ENCODE data around the gene KRT16. TPM values are rescaled to one million over a fixed set of nuclear protein-coding genes. Genes with fewer than 3 reads are reported as not detected.

The KRT16 gene
- total and polyA plus RNA-seq, 2 donors (not counting 1 experiment from before 2014, with no cell fraction given) = not detected

- intact Hi-C loops (cut with micrococcal nuclease) = no loop called here
- H3K79me2 ChIP-seq (ENCODE audit: control insufficient read depth, insufficient read depth, low read length) = no peaks in the 10 kb centered on the region
- H3K4me1 ChIP-seq (ENCODE audit: control insufficient read depth in 2 of 2, insufficient read depth in 2 of 2, low read length in 2 of 2) = no peaks in the 10 kb centered on the region
- Mint-ChIP-seq H3K4me1 (no peaks in the 10 kb centered on the region), H3K4me3 (no peak overlapping the region), H3K27me3 (peaks cover 17% of the 10 kb centered on the region), H3K9me3 (ENCODE audit: insufficient read depth) (no peaks in the 10 kb centered on the region), H3K27ac (no peak overlapping the region)
- ChIA-PET CTCF (no interaction called here), POLR2A (no interaction called here)
- no peaks in the 10 kb centered on the region for H4K20me1 ChIP-seq (ENCODE audit: control insufficient read depth, insufficient read depth, low read length, poor library complexity, severe bottlenecking)
- TF ChIP-seq CTCF (IDR thresholded peaks at IDR 0.05) = no peak
- TF ChIP-seq EZH2 (IDR thresholded peaks at IDR 0.05; ENCODE audit: borderline replicate concordance, insufficient read depth, low read depth, low read length, poor library complexity, severe bottlenecking) = no peak
- DNase-seq = no peak
- H3K27me3 ChIP-seq (replicated peaks in 1 of 4; ENCODE audit: control extremely low read depth in 1 of 4, control insufficient read depth in 3 of 4, insufficient read depth in 4 of 4, low read length in 3 of 4) = no peaks in the 10 kb centered on the region
- H3K36me3 ChIP-seq (replicated peaks in 1 of 2; ENCODE audit: control extremely low read depth in 1 of 2, control insufficient read depth in 1 of 2, extremely low read depth in 1 of 2, insufficient read depth in 2 of 2, low read length in 1 of 2) = no peaks in the 10 kb centered on the region
- 83% methylated on average over 10 of the region's 13 CpGs for WGBS (ENCODE audit: insufficient coverage)
- H3K4me3 ChIP-seq (ENCODE audit: control extremely low read depth in 1 of 5, extremely low read depth in 1 of 5, insufficient read depth in 1 of 5, low read depth in 2 of 5, low read length in 4 of 5) = no peak overlapping the region
- H3K4me2 ChIP-seq (replicated peaks; ENCODE audit: low read depth, low read length, poor library complexity, severe bottlenecking) = no peak overlapping the region
- H2AFZ ChIP-seq (ENCODE audit: insufficient read depth, low read depth, low read length, poor library complexity, severe bottlenecking) = no peak overlapping the region
- no peak for ATAC-seq (ENCODE audit: low read depth)
- no peaks in the 10 kb centered on the region for H3K9me3 ChIP-seq (ENCODE audit: control extremely low read depth in 1 of 3, control insufficient read depth in 2 of 3, insufficient read depth in 1 of 3, low read length in 2 of 3)
- H3K27ac ChIP-seq (ENCODE audit: low read length in 2 of 2) = no peak overlapping the region
- no peak overlapping the region for H3K9ac ChIP-seq (ENCODE audit: low read length)
Measured at GRCh38 chr17:41618341-41619035, 5.9 kb upstream of the KRT16 start.

GRCh38 chr17:41617698-41618097, 5.1 kb upstream of the KRT16 start:
- H2AFZ ChIP-seq (ENCODE audit: insufficient read depth, low read depth, low read length, poor library complexity, severe bottlenecking) = no peak overlapping the region
- no peaks in the 10 kb centered on the region for H3K27me3 ChIP-seq (replicated peaks in 1 of 4; ENCODE audit: control extremely low read depth in 1 of 4, control insufficient read depth in 3 of 4, insufficient read depth in 4 of 4, low read length in 3 of 4)
- no peaks in the 10 kb centered on the region for H3K9me3 ChIP-seq (ENCODE audit: control extremely low read depth in 1 of 3, control insufficient read depth in 2 of 3, insufficient read depth in 1 of 3, low read length in 2 of 3)
- no peak overlapping the region for H3K4me2 ChIP-seq (replicated peaks; ENCODE audit: low read depth, low read length, poor library complexity, severe bottlenecking)
- no peaks in the 10 kb centered on the region for H4K20me1 ChIP-seq (ENCODE audit: control insufficient read depth, insufficient read depth, low read length, poor library complexity, severe bottlenecking)
- no peak for DNase-seq
- intact Hi-C loops (cut with micrococcal nuclease) = no loop called here
- Mint-ChIP-seq H3K27me3 (peaks cover 17% of the 10 kb centered on the region), H3K27ac (no peak overlapping the region), H3K9me3 (ENCODE audit: insufficient read depth) (no peaks in the 10 kb centered on the region), H3K4me1 (no peaks in the 10 kb centered on the region), H3K4me3 (no peak overlapping the region)
- TF ChIP-seq CTCF (IDR thresholded peaks at IDR 0.05) = no peak
- no peak for TF ChIP-seq EZH2 (IDR thresholded peaks at IDR 0.05; ENCODE audit: borderline replicate concordance, insufficient read depth, low read depth, low read length, poor library complexity, severe bottlenecking)
- ChIA-PET CTCF (no interaction called here), POLR2A (no interaction called here)
- no peaks in the 10 kb centered on the region for H3K36me3 ChIP-seq (replicated peaks in 1 of 2; ENCODE audit: control extremely low read depth in 1 of 2, control insufficient read depth in 1 of 2, extremely low read depth in 1 of 2, insufficient read depth in 2 of 2, low read length in 1 of 2)
- no peak overlapping the region for H3K4me3 ChIP-seq (ENCODE audit: control extremely low read depth in 1 of 5, extremely low read depth in 1 of 5, insufficient read depth in 1 of 5, low read depth in 2 of 5, low read length in 4 of 5)
- H3K4me1 ChIP-seq (ENCODE audit: control insufficient read depth in 2 of 2, insufficient read depth in 2 of 2, low read length in 2 of 2) = no peaks in the 10 kb centered on the region
- 80% methylated on average over 10 of the region's 11 CpGs for WGBS (ENCODE audit: insufficient coverage)
- no peaks in the 10 kb centered on the region for H3K79me2 ChIP-seq (ENCODE audit: control insufficient read depth, insufficient read depth, low read length)
- no peak overlapping the region for H3K27ac ChIP-seq (ENCODE audit: low read length in 2 of 2)
- no peak for ATAC-seq (ENCODE audit: low read depth)
- H3K9ac ChIP-seq (ENCODE audit: low read length) = no peak overlapping the region

Measured in B cell (primary cell).